Body of pancreas (tissue), 4 donors: ENCODE measurements around the gene VPS37B. TPM values are rescaled to one million over a fixed set of nuclear protein-coding genes. Genes with fewer than 3 reads are reported as not detected.

Source experiments
- ATAC-seq: fragments of 150-250 bp; one replicate; pipeline ENCODE4 v1.9.1; 2016
- DNase-seq, 4 donors: peaks; one replicate each; pipeline ENCODE4 v3.0.0-alpha.2; 2019
- H3K27ac ChIP-seq, 4 donors: fragments of 200-600 bp; sonication (generic); 1 replicate in 3 of 4; 2 replicates in 1 of 4; pipeline versions ENCODE4 v1.5.1 to v1.6.1; 2016 to 2019; ENCODE audit warnings: mild to moderate bottlenecking in 1 of 4, mixed read lengths in 1 of 4, moderate library complexity in 1 of 4
- H3K27me3 ChIP-seq, 2 donors: fragments of 200-600 bp; sonication (generic); one replicate each; pipeline ENCODE4 v1.6.0; 2016; ENCODE audit warnings: mild to moderate bottlenecking in 1 of 2
- H3K36me3 ChIP-seq, 2 donors: fragments of 200-600 bp; sonication (generic); replicated peaks in 1 of 2; 2 replicates each; pipeline ENCODE4 v1.5.1; 2016; ENCODE audit warnings: low read depth in 2 of 2; ENCODE audit not compliant: insufficient read depth in 1 of 2
- H3K4me1 ChIP-seq: fragments of 200-600 bp; sonication (generic); one replicate; pipeline ENCODE4 v1.6.0; 2016
- H3K4me3 ChIP-seq, 2 donors: fragments of 200-600 bp; sonication (generic); 1 replicate in 1 of 2; 2 replicates in 1 of 2; pipeline ENCODE4 v1.5.1; 2016 to 2019
- H3K9me3 ChIP-seq, 3 donors: fragments of 200-600 bp; sonication (generic); 1 replicate in 2 of 3; 2 replicates in 1 of 3; pipeline ENCODE4 v1.5.1; 2016
- POLR2A ChIP-seq, 3 donors: fragments of 450-650 bp; IDR thresholded peaks; one replicate each; pipeline ENCODE4 v1.6.1; 2016; ENCODE audit warnings: antibody characterized with exemption in 3 of 3, mild to moderate bottlenecking in 2 of 3
- WGBS, 2 donors: methylation state at CpG; one replicate each; pipeline ENCODE4 v1.1.5; 2017; 5-methylcytosine and 5-hydroxymethylcytosine counted together
- intact Hi-C: fragments of 100-400 bp; cut with DNase I; formaldehyde crosslinking; loops from one replicate; pipeline ENCODE4 v1.15.1; 2023
- total RNA-seq, 2 donors: library from RNA; depleted of rRNA; stranded (reverse); fragments of >200 nt; gene quantifications; one replicate each; pipeline ENCODE4 v1.1.0, GENCODE V29; 2016
- TF ChIP-seq, protein P1 (sequence below), 7 experiments: fragments of 450-650 bp in 4 of 7; fragments of 200-600 bp in 3 of 7; sonication (generic) in 3 of 7; IDR thresholded peaks; one replicate each; pipeline ENCODE4 v1.5.1; 2016 to 2019; ENCODE audit warnings: antibody characterized with exemption in 7 of 7

The VPS37B gene
- total RNA-seq, 2 donors from 2014 or later: 18.7 to 46.8 TPM

DNA sequence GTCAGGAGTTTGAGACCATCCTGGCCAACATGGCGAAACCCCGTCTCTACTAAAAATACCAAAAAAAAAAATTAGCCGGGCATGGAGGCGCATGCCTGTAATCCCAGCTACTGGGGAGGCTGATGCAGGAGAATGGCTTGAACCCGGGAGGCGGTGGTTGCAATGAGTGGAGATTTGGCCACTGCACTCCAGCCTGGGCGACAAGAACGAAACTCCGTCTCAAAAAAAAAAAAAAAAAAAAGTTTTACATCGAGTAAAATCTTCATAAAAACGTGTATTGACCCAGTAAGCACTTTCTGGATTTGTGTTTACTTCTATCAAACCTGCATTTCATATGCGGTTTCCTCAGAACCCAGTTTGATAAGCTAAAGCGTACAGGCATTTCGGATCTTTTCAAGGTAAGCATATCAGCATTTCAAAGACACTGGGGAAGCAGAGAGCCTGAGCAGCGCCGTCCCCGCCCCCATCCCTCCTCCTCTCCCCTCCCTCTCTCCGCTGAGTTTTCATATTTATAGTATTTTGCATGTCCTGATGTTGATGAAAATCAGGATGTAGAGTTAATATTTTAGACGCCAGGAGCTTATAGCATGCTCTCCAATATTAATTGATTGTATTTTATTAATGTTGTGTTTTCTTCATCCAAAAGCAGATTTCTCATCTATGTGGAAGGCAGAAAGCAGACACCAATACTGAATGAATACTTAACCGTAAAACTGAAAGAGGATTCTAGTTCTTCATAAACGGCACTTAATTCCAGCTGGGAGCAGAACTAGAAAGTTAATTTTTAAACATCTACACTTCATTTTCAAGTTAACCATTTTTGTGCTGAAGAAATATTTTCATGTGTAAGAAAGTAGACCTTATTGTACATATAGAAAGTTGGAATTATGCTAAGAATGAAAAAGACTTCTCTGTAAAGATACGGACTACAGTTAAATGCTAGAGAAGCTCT lies 69.9 kb downstream of the VPS37B start:
- H3K27ac ChIP-seq: peak overlapping the region; percentile 0 to 87 (median 72)
- intact Hi-C loops: no loop called here
- no peaks in the 10 kb centered on the region for H3K36me3 ChIP-seq
- peak; percentile 45 for ATAC-seq
- no peaks in the 10 kb centered on the region for H3K9me3 ChIP-seq
- peaks cover 53% of the 10 kb centered on the region for H3K4me1 ChIP-seq
- WGBS, 2 donors: 10% methylated on average over 22 of the region's 22 CpGs
- peak overlapping the region in 1 of 2 donors; percentile 5 for H3K4me3 ChIP-seq
- peak in 3 of 4 donors; percentile 55 to 78 (median 56) for DNase-seq
- no peaks in the 10 kb centered on the region for H3K27me3 ChIP-seq
- TF ChIP-seq, protein P1, sequence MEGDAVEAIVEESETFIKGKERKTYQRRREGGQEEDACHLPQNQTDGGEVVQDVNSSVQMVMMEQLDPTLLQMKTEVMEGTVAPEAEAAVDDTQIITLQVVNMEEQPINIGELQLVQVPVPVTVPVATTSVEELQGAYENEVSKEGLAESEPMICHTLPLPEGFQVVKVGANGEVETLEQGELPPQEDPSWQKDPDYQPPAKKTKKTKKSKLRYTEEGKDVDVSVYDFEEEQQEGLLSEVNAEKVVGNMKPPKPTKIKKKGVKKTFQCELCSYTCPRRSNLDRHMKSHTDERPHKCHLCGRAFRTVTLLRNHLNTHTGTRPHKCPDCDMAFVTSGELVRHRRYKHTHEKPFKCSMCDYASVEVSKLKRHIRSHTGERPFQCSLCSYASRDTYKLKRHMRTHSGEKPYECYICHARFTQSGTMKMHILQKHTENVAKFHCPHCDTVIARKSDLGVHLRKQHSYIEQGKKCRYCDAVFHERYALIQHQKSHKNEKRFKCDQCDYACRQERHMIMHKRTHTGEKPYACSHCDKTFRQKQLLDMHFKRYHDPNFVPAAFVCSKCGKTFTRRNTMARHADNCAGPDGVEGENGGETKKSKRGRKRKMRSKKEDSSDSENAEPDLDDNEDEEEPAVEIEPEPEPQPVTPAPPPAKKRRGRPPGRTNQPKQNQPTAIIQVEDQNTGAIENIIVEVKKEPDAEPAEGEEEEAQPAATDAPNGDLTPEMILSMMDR (IDR thresholded peaks at IDR 0.05): no peak
- no peak for TF ChIP-seq POLR2A (IDR thresholded peaks at IDR 0.05)

- no peaks in the 10 kb centered on the region for H3K9me3 ChIP-seq
- peak in 1 of 3 donors; percentile 7 for TF ChIP-seq POLR2A (IDR thresholded peaks at IDR 0.05)
- TF ChIP-seq, protein P1 (IDR thresholded peaks at IDR 0.05): no peak
- ATAC-seq (peak; percentile 82), DNase-seq (peak; percentile 47 to 65 (median 49))
- intact Hi-C loops: no loop called here
- no peak overlapping the region for H3K4me3 ChIP-seq
- no peaks in the 10 kb centered on the region for H3K36me3 ChIP-seq
- H3K4me1 ChIP-seq: peaks cover 57% of the 10 kb centered on the region
- 18% methylated on average over 11 of the region's 11 CpGs for WGBS, 2 donors
- no peaks in the 10 kb centered on the region for H3K27me3 ChIP-seq
- peak overlapping the region; percentile 45 to 85 (median 74) for H3K27ac ChIP-seq
These were observed 72.5 kb downstream of the VPS37B start for GRCh38 chr12:122823429-122823828.

DNA sequence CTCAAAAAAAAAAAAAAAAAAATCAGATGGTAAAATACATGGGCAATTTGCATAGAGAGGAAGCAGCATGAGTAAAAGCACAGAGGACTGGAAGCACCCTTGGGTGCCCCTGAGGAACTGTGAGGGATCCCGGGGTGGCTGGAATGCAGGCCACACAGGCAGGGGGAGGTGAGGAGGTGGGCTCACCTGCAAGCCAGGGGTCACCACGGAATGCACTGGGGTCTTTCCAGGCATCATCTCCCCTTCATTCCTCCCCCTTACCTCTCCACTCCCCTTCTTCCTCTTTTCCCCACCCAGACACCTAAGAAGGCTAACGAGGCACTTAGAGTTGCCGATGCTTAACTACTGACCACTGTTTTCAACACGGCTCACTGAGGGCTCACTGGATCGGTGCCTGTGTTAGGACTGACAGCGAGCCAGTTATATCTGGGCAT lies 75.1 kb downstream of the VPS37B start:
- H3K4me1 ChIP-seq: peaks cover 42% of the 10 kb centered on the region
- peak overlapping the region in 1 of 4 donors; percentile 17 for H3K27ac ChIP-seq
- H3K4me3 ChIP-seq: no peak overlapping the region
- no peaks in the 10 kb centered on the region for H3K36me3 ChIP-seq
- no peak for ATAC-seq
- 49 to 51% methylated on average over 7 of the region's 7 CpGs for WGBS, 2 donors
- H3K9me3 ChIP-seq: no peaks in the 10 kb centered on the region
- TF ChIP-seq, protein P1 (IDR thresholded peaks at IDR 0.05): no peak
- TF ChIP-seq POLR2A (IDR thresholded peaks at IDR 0.05): no peak
- intact Hi-C loops: no loop called here
- no peaks in the 10 kb centered on the region for H3K27me3 ChIP-seq
- no peak for DNase-seq

GRCh38 chr12:122820138-122820537 lies 75.8 kb downstream of the VPS37B start:
- no peak overlapping the region for H3K4me3 ChIP-seq
- TF ChIP-seq POLR2A (IDR thresholded peaks at IDR 0.05): no peak
- TF ChIP-seq, protein P1 (IDR thresholded peaks at IDR 0.05): no peak
- no peaks in the 10 kb centered on the region for H3K27me3 ChIP-seq
- intact Hi-C loops: no loop called here
- H3K9me3 ChIP-seq: no peaks in the 10 kb centered on the region
- H3K4me1 ChIP-seq: peaks cover 35% of the 10 kb centered on the region
- ATAC-seq: no peak
- no peak for DNase-seq
- WGBS, 2 donors: 66 to 72% methylated on average over 8 of the region's 8 CpGs
- no peak overlapping the region for H3K27ac ChIP-seq
- no peaks in the 10 kb centered on the region for H3K36me3 ChIP-seq
